WTC11 (cell line): ENCODE results near the gene NR2F6. TPM values are rescaled to one million over a fixed set of nuclear protein-coding genes. Genes with fewer than 3 reads are reported as not detected.

Source experiments
- ATAC-seq: fragments of 200-7000 bp; cut with Tn5 transposase; 2 replicates; pipeline ENCODE4 v1.10.0; 2021; ENCODE audit warnings: mild to moderate bottlenecking, moderate library complexity
- CTCF ChIA-PET: fragments of 300-600 bp; sonication (Branson Sonifier 250); formaldehyde crosslinking; loops from one replicate; lab custom pipeline; 2021; ENCODE audit warnings: antibody characterized with exemption; lab: Charles Lee
- POLR2A ChIA-PET: fragments of 350-600 bp; sonication (Branson Sonifier 250); formaldehyde crosslinking; loops from one replicate; lab custom pipeline; 2021; ENCODE audit warnings: antibody characterized with exemption; lab: Charles Lee
- DNase-seq: peaks from one replicate; pipeline ENCODE4 v3.0.0; 2021; ENCODE audit warnings: low spot score
- H3K27ac Mint-ChIP-seq: 2 replicates; pipeline ENCODE4 v1.8.0; 2021; ENCODE audit warnings: mixed read lengths
- H3K27me3 Mint-ChIP-seq: 2 replicates; pipeline ENCODE4 v1.8.0; 2021; ENCODE audit warnings: low read depth, mild to moderate bottlenecking, moderate library complexity, mixed read lengths
- H3K36me3 Mint-ChIP-seq: 2 replicates; pipeline ENCODE4 v1.8.0; 2021; ENCODE audit warnings: mixed read lengths
- H3K4me1 Mint-ChIP-seq: 2 replicates; pipeline ENCODE4 v1.8.0; 2022; ENCODE audit warnings: mixed read lengths
- H3K4me3 Mint-ChIP-seq: 2 replicates; pipeline ENCODE4 v1.8.0; 2021; ENCODE audit warnings: mild to moderate bottlenecking, moderate library complexity, mixed read lengths
- H3K9me3 Mint-ChIP-seq: 2 replicates; pipeline ENCODE4 v1.8.0; 2021; ENCODE audit warnings: mixed read lengths
- ETV6 ChIP-seq: sonication (generic); formaldehyde crosslinking; IDR thresholded peaks from 2 replicates; pipeline ENCODE4 v1.8.1; 2022; ENCODE audit warnings: mild to moderate bottlenecking, missing genetic modification reagents
- FOXP1 ChIP-seq: sonication (generic); formaldehyde crosslinking; IDR thresholded peaks from 2 replicates; pipeline ENCODE4 v1.8.0; 2022; ENCODE audit warnings: missing genetic modification reagents, mild to moderate bottlenecking, moderate library complexity, borderline replicate concordance
- GABPB1 ChIP-seq: sonication (generic); formaldehyde crosslinking; IDR thresholded peaks from 2 replicates; pipeline ENCODE4 v1.8.1; 2023; ENCODE audit warnings: mild to moderate bottlenecking, missing genetic modification reagents
- NFATC4 ChIP-seq: fragments of 250-450 bp; sonication (Bioruptor Pico); IDR thresholded peaks from 2 replicates; pipeline ENCODE4 v1.9.0; 2021; ENCODE audit warnings: mild to moderate bottlenecking
- NFE2L1 ChIP-seq: sonication (generic); formaldehyde crosslinking; IDR thresholded peaks from 2 replicates; pipeline ENCODE4 v1.8.1; 2023; ENCODE audit warnings: missing genetic modification reagents
- NR1H2 ChIP-seq: sonication (generic); formaldehyde crosslinking; IDR thresholded peaks from 2 replicates; pipeline ENCODE4 v1.9.0; 2021; ENCODE audit warnings: mild to moderate bottlenecking, moderate library complexity, missing genetic modification reagents
- NR2C2 ChIP-seq: sonication (generic); formaldehyde crosslinking; IDR thresholded peaks from 2 replicates; pipeline ENCODE4 v1.8.0; 2022; ENCODE audit warnings: mild to moderate bottlenecking, missing genetic modification reagents
- SP1 ChIP-seq: sonication (generic); formaldehyde crosslinking; conservative IDR thresholded peaks from 2 replicates; pipeline ENCODE4 v1.8.1; 2022; ENCODE audit warnings: missing genetic modification reagents
- TCF7 ChIP-seq: sonication (generic); formaldehyde crosslinking; IDR thresholded peaks from 2 replicates; pipeline ENCODE4 v1.8.0; 2022; ENCODE audit warnings: mild to moderate bottlenecking, low read depth, missing genetic modification reagents, moderate library complexity
- ZNF219 ChIP-seq: sonication (generic); formaldehyde crosslinking; IDR thresholded peaks from 2 replicates; pipeline ENCODE4 v1.8.0; 2023; ENCODE audit warnings: missing genetic modification reagents, mild to moderate bottlenecking, borderline replicate concordance
- ZNF317 ChIP-seq: sonication (generic); formaldehyde crosslinking; IDR thresholded peaks from 2 replicates; pipeline ENCODE4 v1.8.1; 2023; ENCODE audit warnings: low read depth, mild to moderate bottlenecking, moderate library complexity, missing genetic modification reagents, borderline replicate concordance
- ZNF396 ChIP-seq: fragments of 250-450 bp; sonication (Bioruptor Pico); IDR thresholded peaks from 2 replicates; pipeline ENCODE4 v1.8.0; 2021; ENCODE audit warnings: mild to moderate bottlenecking, moderate library complexity, borderline replicate concordance
- ZNF416 ChIP-seq: fragments of 250-450 bp; sonication (Bioruptor Pico); IDR thresholded peaks from 2 replicates; pipeline ENCODE4 v1.9.0; 2021; ENCODE audit warnings: mild to moderate bottlenecking, inconsistent platforms
- ZNF671 ChIP-seq: fragments of 250-450 bp; sonication (Bioruptor Pico); IDR thresholded peaks from 2 replicates; pipeline ENCODE4 v1.8.0; 2021; ENCODE audit warnings: mild to moderate bottlenecking
- total RNA-seq: library from RNA; stranded (reverse); gene quantifications from 3 replicates; pipeline ENCODE4 v1.2.3, GENCODE V29; 2021
- TF ChIP-seq, protein P1 (sequence below): sonication (generic); formaldehyde crosslinking; IDR thresholded peaks from 2 replicates; pipeline ENCODE4 v1.8.0; 2022; ENCODE audit warnings: missing genetic modification reagents
- TF ChIP-seq, protein P2 (sequence below): fragments of 250-450 bp; sonication (Bioruptor Pico); conservative IDR thresholded peaks from 2 replicates; pipeline ENCODE4 v1.9.0; 2021; ENCODE audit warnings: mild to moderate bottlenecking
- TF ChIP-seq, protein P3 (sequence below): sonication (generic); formaldehyde crosslinking; conservative IDR thresholded peaks from 2 replicates; pipeline ENCODE4 v1.8.1; 2023; ENCODE audit warnings: mild to moderate bottlenecking, low read depth, missing genetic modification reagents, moderate library complexity
- TF ChIP-seq, protein P4 (sequence below): sonication (generic); formaldehyde crosslinking; IDR thresholded peaks from 2 replicates; pipeline ENCODE4 v1.8.1; 2023; ENCODE audit warnings: mild to moderate bottlenecking, missing genetic modification reagents, moderate library complexity

NR2F6 gene
- total RNA-seq, 1 experiment from 2014 or later, result 145 TPM

GRCh38 chr19:17200408-17201079 is 45.2 kb downstream of the NR2F6 start:
- ATAC-seq, result no peak
- ChIA-PET POLR2A (no interaction called here), CTCF (no interaction called here)
- no peaks in the 10 kb centered on the region for H3K9me3 Mint-ChIP-seq
- no peaks in the 10 kb centered on the region for H3K27me3 Mint-ChIP-seq
- H3K4me3 Mint-ChIP-seq, result no peak overlapping the region
- H3K27ac Mint-ChIP-seq, result no peak overlapping the region
- no peak for DNase-seq
- H3K36me3 Mint-ChIP-seq, result peaks cover 63% of the 10 kb centered on the region
- TF ChIP-seq ZNF317 (CRISPR knock-in tag) (no peak), ZNF396 (no peak), GABPB1 (CRISPR knock-in tag) (0 out of 2 replicates have a peak, but pooled peaks have one; percentile 24)
- no peaks in the 10 kb centered on the region for H3K4me1 Mint-ChIP-seq

GRCh38 chr19:17197666-17198065 is 48.1 kb downstream of the NR2F6 start:
- ATAC-seq, result no peak
- ChIA-PET POLR2A (no interaction called here), CTCF (no interaction called here)
- Mint-ChIP-seq H3K4me1 (no peaks in the 10 kb centered on the region), H3K36me3 (peaks cover 51% of the 10 kb centered on the region), H3K9me3 (no peaks in the 10 kb centered on the region), H3K27ac (peak overlapping the region; percentile 45; the same call in 1 of the 2 replicates), H3K27me3 (no peaks in the 10 kb centered on the region), H3K4me3 (no peak overlapping the region)
- no peak for DNase-seq
- TF ChIP-seq ZNF396 (no peak), ZNF219 (no peak), NFE2L1 (no peak), ZNF416 (CRISPR knock-in tag) (no peak), NR2C2 (CRISPR knock-in tag) (no peak), ZNF671 (CRISPR knock-in tag) (no peak), SP1 (CRISPR knock-in tag) (no peak), FOXP1 (CRISPR knock-in tag) (no peak), NFATC4 (CRISPR knock-in tag) (no peak), TCF7 (no peak), NR1H2 (CRISPR knock-in tag) (no peak), ETV6 (CRISPR knock-in tag) (no peak)
- TF ChIP-seq, protein P1, sequence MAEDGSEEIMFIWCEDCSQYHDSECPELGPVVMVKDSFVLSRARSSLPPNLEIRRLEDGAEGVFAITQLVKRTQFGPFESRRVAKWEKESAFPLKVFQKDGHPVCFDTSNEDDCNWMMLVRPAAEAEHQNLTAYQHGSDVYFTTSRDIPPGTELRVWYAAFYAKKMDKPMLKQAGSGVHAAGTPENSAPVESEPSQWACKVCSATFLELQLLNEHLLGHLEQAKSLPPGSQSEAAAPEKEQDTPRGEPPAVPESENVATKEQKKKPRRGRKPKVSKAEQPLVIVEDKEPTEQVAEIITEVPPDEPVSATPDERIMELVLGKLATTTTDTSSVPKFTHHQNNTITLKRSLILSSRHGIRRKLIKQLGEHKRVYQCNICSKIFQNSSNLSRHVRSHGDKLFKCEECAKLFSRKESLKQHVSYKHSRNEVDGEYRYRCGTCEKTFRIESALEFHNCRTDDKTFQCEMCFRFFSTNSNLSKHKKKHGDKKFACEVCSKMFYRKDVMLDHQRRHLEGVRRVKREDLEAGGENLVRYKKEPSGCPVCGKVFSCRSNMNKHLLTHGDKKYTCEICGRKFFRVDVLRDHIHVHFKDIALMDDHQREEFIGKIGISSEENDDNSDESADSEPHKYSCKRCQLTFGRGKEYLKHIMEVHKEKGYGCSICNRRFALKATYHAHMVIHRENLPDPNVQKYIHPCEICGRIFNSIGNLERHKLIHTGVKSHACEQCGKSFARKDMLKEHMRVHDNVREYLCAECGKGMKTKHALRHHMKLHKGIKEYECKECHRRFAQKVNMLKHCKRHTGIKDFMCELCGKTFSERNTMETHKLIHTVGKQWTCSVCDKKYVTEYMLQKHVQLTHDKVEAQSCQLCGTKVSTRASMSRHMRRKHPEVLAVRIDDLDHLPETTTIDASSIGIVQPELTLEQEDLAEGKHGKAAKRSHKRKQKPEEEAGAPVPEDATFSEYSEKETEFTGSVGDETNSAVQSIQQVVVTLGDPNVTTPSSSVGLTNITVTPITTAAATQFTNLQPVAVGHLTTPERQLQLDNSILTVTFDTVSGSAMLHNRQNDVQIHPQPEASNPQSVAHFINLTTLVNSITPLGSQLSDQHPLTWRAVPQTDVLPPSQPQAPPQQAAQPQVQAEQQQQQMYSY (CRISPR knock-in tag), result no peak
- TF ChIP-seq, protein P2, sequence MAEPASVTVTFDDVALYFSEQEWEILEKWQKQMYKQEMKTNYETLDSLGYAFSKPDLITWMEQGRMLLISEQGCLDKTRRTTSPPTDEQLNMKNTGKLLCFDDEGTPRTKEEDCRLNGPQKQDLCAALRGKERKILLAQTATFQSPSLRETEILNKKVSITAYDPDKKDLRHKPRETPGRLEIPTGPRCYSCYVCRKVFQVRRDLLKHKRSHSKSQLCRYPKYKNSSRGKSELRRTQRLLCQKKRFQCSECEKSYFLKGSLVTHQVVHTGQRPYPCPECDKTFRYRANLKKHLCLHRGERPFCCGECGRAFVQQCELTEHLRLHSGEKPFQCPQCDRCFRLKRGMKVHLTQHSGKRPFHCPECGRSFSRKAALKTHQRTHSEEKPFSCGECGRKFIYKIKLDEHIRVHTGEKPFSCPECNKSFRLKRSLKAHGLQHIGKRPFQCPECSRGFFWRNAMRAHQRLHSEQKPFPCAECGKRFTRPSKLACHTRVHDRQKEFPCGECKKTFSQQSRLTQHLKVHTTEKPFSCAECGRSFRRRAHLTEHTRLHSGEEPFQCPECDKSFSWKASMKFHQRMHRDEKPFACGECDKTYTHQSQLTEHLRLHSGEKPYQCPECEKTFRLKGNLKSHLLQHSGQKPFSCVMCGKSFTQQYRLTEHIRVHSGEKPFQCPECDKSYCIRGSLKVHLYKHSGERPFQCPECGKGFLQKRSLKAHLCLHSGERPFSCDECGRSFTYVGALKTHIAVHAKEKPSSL, result no peak
- TF ChIP-seq, protein P3, sequence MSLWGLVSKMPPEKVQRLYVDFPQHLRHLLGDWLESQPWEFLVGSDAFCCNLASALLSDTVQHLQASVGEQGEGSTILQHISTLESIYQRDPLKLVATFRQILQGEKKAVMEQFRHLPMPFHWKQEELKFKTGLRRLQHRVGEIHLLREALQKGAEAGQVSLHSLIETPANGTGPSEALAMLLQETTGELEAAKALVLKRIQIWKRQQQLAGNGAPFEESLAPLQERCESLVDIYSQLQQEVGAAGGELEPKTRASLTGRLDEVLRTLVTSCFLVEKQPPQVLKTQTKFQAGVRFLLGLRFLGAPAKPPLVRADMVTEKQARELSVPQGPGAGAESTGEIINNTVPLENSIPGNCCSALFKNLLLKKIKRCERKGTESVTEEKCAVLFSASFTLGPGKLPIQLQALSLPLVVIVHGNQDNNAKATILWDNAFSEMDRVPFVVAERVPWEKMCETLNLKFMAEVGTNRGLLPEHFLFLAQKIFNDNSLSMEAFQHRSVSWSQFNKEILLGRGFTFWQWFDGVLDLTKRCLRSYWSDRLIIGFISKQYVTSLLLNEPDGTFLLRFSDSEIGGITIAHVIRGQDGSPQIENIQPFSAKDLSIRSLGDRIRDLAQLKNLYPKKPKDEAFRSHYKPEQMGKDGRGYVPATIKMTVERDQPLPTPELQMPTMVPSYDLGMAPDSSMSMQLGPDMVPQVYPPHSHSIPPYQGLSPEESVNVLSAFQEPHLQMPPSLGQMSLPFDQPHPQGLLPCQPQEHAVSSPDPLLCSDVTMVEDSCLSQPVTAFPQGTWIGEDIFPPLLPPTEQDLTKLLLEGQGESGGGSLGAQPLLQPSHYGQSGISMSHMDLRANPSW (CRISPR knock-in tag), result no peak
- TF ChIP-seq, protein P4, sequence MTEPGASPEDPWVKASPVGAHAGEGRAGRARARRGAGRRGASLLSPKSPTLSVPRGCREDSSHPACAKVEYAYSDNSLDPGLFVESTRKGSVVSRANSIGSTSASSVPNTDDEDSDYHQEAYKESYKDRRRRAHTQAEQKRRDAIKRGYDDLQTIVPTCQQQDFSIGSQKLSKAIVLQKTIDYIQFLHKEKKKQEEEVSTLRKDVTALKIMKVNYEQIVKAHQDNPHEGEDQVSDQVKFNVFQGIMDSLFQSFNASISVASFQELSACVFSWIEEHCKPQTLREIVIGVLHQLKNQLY, result no peak
